Mesenchymal stem cell (in vitro differentiated cells and primary cell): Measurements from ENCODE around the gene NUCB2.

Experiments used
- DNase-seq: peaks from one replicate; pipeline ENCODE4 v3.0.0-alpha.2; 2013
- H2AFZ ChIP-seq: one replicate; pipeline ENCODE4 v1.6.1; 2013; ENCODE audit warnings: low read depth, mild to moderate bottlenecking, control low read depth, inconsistent platforms, low read length, moderate library complexity
- H2AK5ac ChIP-seq: 2 replicates; pipeline ENCODE4 v1.6.1; 2013; ENCODE audit warnings: low read length, moderate library complexity, mild to moderate bottlenecking, inconsistent platforms; ENCODE audit not compliant: severe bottlenecking
- H2BK120ac ChIP-seq: one replicate; pipeline ENCODE4 v1.6.1; 2013; ENCODE audit warnings: low read depth, mild to moderate bottlenecking, inconsistent platforms, low read length, moderate library complexity
- H2BK12ac ChIP-seq, 2 experiments: one replicate each; pipeline ENCODE4 v1.6.1; 2013; ENCODE audit warnings: inconsistent platforms in 2 of 2, low read length in 2 of 2, mild to moderate bottlenecking in 2 of 2, moderate library complexity in 2 of 2, control low read depth in 1 of 2
- H2BK15ac ChIP-seq: one replicate; pipeline ENCODE4 v1.6.1; 2013; ENCODE audit warnings: mild to moderate bottlenecking, low read depth, inconsistent platforms; ENCODE audit not compliant: poor library complexity, severe bottlenecking
- H2BK5ac ChIP-seq: 2 replicates; pipeline ENCODE4 v1.6.1; 2013; ENCODE audit warnings: low read depth, mild to moderate bottlenecking, low read length, control low read depth, inconsistent platforms; ENCODE audit not compliant: poor library complexity, severe bottlenecking
- H3K14ac ChIP-seq, 2 experiments: one replicate each; pipeline ENCODE4 v1.6.1; 2013; ENCODE audit warnings: inconsistent platforms in 2 of 2, low read length in 2 of 2, control low read depth in 1 of 2, mild to moderate bottlenecking in 1 of 2, moderate library complexity in 1 of 2
- H3K18ac ChIP-seq, 2 experiments: one replicate each; pipeline ENCODE4 v1.6.1; 2013; ENCODE audit warnings: inconsistent platforms in 2 of 2, low read length in 2 of 2, control low read depth in 1 of 2, low read depth in 1 of 2, mild to moderate bottlenecking in 1 of 2
- H3K23ac ChIP-seq, 2 experiments: one replicate each; pipeline ENCODE4 v1.6.1; 2013; ENCODE audit warnings: inconsistent platforms in 2 of 2, low read length in 2 of 2, mild to moderate bottlenecking in 2 of 2, moderate library complexity in 2 of 2, control low read depth in 1 of 2
- H3K27ac ChIP-seq: 2 replicates; pipeline ENCODE4 v1.5.1; 2013; ENCODE audit warnings: mild to moderate bottlenecking, moderate library complexity, low read length, control low read depth, inconsistent platforms; ENCODE audit not compliant: poor library complexity, severe bottlenecking
- H3K27me3 ChIP-seq, 2 experiments: 2 replicates each; pipeline versions ENCODE4 v1.6.1 to v1.7.0; 2013; ENCODE audit warnings: low read length in 2 of 2, mild to moderate bottlenecking in 2 of 2, moderate library complexity in 2 of 2, control low read depth in 1 of 2, inconsistent platforms in 1 of 2; ENCODE audit not compliant: control insufficient read depth in 1 of 2, insufficient read depth in 1 of 2
- H3K36me3 ChIP-seq, 2 experiments: 2 replicates each; pipeline versions ENCODE4 v1.6.1 to v1.7.0; 2013; ENCODE audit warnings: low read length in 2 of 2, control low read depth in 1 of 2, inconsistent platforms in 1 of 2, low read depth in 1 of 2, mild to moderate bottlenecking in 1 of 2; ENCODE audit not compliant: insufficient read depth in 2 of 2, control insufficient read depth in 1 of 2
- H3K4ac ChIP-seq, 2 experiments: one replicate each; pipeline ENCODE4 v1.6.1; 2013; ENCODE audit warnings: inconsistent platforms in 2 of 2, low read length in 2 of 2, mild to moderate bottlenecking in 2 of 2, moderate library complexity in 2 of 2, control low read depth in 1 of 2, low read depth in 1 of 2
- H3K4me1 ChIP-seq: 2 replicates; pipeline ENCODE4 v1.6.1; 2013; ENCODE audit warnings: low read depth, low read length, control low read depth; ENCODE audit not compliant: control insufficient read depth, insufficient read depth
- H3K4me2 ChIP-seq: 2 replicates; pipeline ENCODE4 v1.6.1; 2013; ENCODE audit warnings: low read length, mild to moderate bottlenecking, inconsistent platforms; ENCODE audit not compliant: poor library complexity, severe bottlenecking
- H3K4me3 ChIP-seq, 2 experiments: 2 replicates each; pipeline versions ENCODE4 v1.5.1 to v1.7.0; 2013; ENCODE audit warnings: low read length in 2 of 2, mild to moderate bottlenecking in 2 of 2, control low read depth in 1 of 2, low read depth in 1 of 2; ENCODE audit not compliant: insufficient read depth in 1 of 2
- H3K79me1 ChIP-seq: replicated peaks from 2 replicates; pipeline ENCODE4 v1.6.1; 2013; ENCODE audit warnings: mild to moderate bottlenecking, control low read depth, low read length, inconsistent platforms; ENCODE audit not compliant: poor library complexity, severe bottlenecking
- H3K9ac ChIP-seq: 2 replicates; pipeline ENCODE4 v1.7.0; 2013; ENCODE audit warnings: mild to moderate bottlenecking, low read length, moderate library complexity
- H3K9me3 ChIP-seq: 2 replicates; pipeline ENCODE4 v1.7.0; 2013; ENCODE audit warnings: mild to moderate bottlenecking, low read length; ENCODE audit not compliant: control insufficient read depth
- H4K8ac ChIP-seq: one replicate; pipeline ENCODE4 v1.6.1; 2013; ENCODE audit warnings: inconsistent platforms, mild to moderate bottlenecking, low read length, moderate library complexity
- H4K91ac ChIP-seq: one replicate; pipeline ENCODE4 v1.6.1; 2013; ENCODE audit warnings: mild to moderate bottlenecking, low read length, inconsistent platforms
- WGBS: methylation state at CpG from one replicate; pipeline ENCODE4 v1.1.7; 2013; ENCODE audit warnings: mixed read lengths; 5-methylcytosine and 5-hydroxymethylcytosine counted together

Gene NUCB2

GRCh38 chr11:17300372-17300771, 23.8 kb downstream of the NUCB2 start:
- Histone ChIP-seq H3K18ac (no peak overlapping the region), H2AK5ac (no peak overlapping the region), H3K4me2 (no peak overlapping the region), H3K27ac (no peak overlapping the region), H2BK5ac (no peak overlapping the region), H3K23ac (no peak overlapping the region), H2BK120ac (no peak overlapping the region), H2BK12ac (no peak overlapping the region), H3K4ac (no peak overlapping the region), H4K91ac (no peak overlapping the region), H3K4me1 (no peaks in the 10 kb centered on the region), H3K9me3 (no peaks in the 10 kb centered on the region), H3K36me3 (peaks cover 2 to 45% of the 10 kb centered on the region in 2 experiments), H2AFZ (no peak overlapping the region), H4K8ac (no peak overlapping the region), H3K79me1 (no peaks in the 10 kb centered on the region), H3K4me3 (no peak overlapping the region), H3K9ac (no peak overlapping the region), H3K14ac (no peak overlapping the region), H3K27me3 (no peaks in the 10 kb centered on the region), H2BK15ac (no peak overlapping the region)
- DNase-seq, result no peak
- WGBS, result 94% methylated on average over 3 of the region's 4 CpGs

GRCh38 chr11:17313349-17314231, 37.1 kb downstream of the NUCB2 start:
- no peak overlapping the region for H2BK5ac ChIP-seq
- no peaks in the 10 kb centered on the region for H3K79me1 ChIP-seq
- no peaks in the 10 kb centered on the region for H3K4me1 ChIP-seq

GRCh38 chr11:17314232-17314547, 37.7 kb downstream of the NUCB2 start:
- Histone ChIP-seq H3K27me3 (no peaks in the 10 kb centered on the region), H4K8ac (no peak overlapping the region), H3K4me2 (no peak overlapping the region), H3K9ac (peak overlapping the region; percentile 69), H2BK12ac (no peak overlapping the region), H3K18ac (no peak overlapping the region), H3K36me3 (peaks cover 0 to 32% of the 10 kb centered on the region in 2 experiments), H3K4ac (no peak overlapping the region), H3K14ac (no peak overlapping the region), H3K23ac (no peak overlapping the region), H3K4me3 (peak overlapping the region in 1 of 2 experiments; percentile 20), H3K79me1 (no peaks in the 10 kb centered on the region), H2AFZ (no peak overlapping the region), H2BK15ac (no peak overlapping the region), H3K9me3 (no peaks in the 10 kb centered on the region), H2BK5ac (no peak overlapping the region), H2AK5ac (no peak overlapping the region), H4K91ac (no peak overlapping the region), H3K27ac (peak overlapping the region; percentile 25), H3K4me1 (no peaks in the 10 kb centered on the region), H2BK120ac (no peak overlapping the region)
- whole genome bisulfite sequencing, result 35% methylated on average over 1 of the region's 1 CpG
- peak; percentile 85 for DNase-seq

More at GRCh38 chr11:17313349-17314231, 37.1 kb downstream of the NUCB2 start:
- Histone ChIP-seq H3K18ac (peak overlapping the region in 1 of 2 experiments; percentile 87), H3K27ac (peak overlapping the region; percentile 25), H3K4ac (no peak overlapping the region), H3K14ac (no peak overlapping the region), H3K27me3 (no peaks in the 10 kb centered on the region), H4K8ac (peak overlapping the region; percentile 82), H3K4me2 (no peak overlapping the region), H2BK15ac (no peak overlapping the region), H2AFZ (no peak overlapping the region), H2AK5ac (no peak overlapping the region), H3K4me3 (peak overlapping the region in 1 of 2 experiments; percentile 20), H3K36me3 (peaks cover 0 to 29% of the 10 kb centered on the region in 2 experiments), H2BK120ac (peak overlapping the region; percentile 34), H2BK12ac (no peak overlapping the region), H3K23ac (no peak overlapping the region), H3K9me3 (no peaks in the 10 kb centered on the region), H4K91ac (peak overlapping the region; percentile 75), H3K9ac (peak overlapping the region; percentile 69)
- 98% methylated on average over 8 of the region's 8 CpGs for WGBS
- no peak for DNase-seq

GRCh38 chr11:17314904-17315426, 38.4 kb downstream of the NUCB2 start:
- Histone ChIP-seq H3K9ac (peak overlapping the region; percentile 69), H3K4me1 (no peaks in the 10 kb centered on the region), H2AK5ac (no peak overlapping the region), H2BK120ac (no peak overlapping the region), H3K9me3 (no peaks in the 10 kb centered on the region), H3K4me2 (no peak overlapping the region), H3K79me1 (no peaks in the 10 kb centered on the region), H2BK12ac (no peak overlapping the region), H3K4me3 (no peak overlapping the region), H3K27me3 (no peaks in the 10 kb centered on the region), H4K8ac (no peak overlapping the region), H3K23ac (no peak overlapping the region), H3K36me3 (peaks cover 0 to 33% of the 10 kb centered on the region in 2 experiments), H2BK15ac (no peak overlapping the region), H3K14ac (no peak overlapping the region), H2BK5ac (no peak overlapping the region), H4K91ac (no peak overlapping the region), H3K18ac (no peak overlapping the region), H3K27ac (no peak overlapping the region), H3K4ac (no peak overlapping the region), H2AFZ (no peak overlapping the region)
- WGBS, result no CpG with 5 or more reads among the region's 1 CpG
- DNase-seq, result no peak
